Measurements from ENCODE around the gene INF2. TPM values are rescaled to one million over a fixed set of nuclear protein-coding genes. Genes with fewer than 3 reads are reported as not detected.

Gene INF2
- total RNA-seq, 1 donor, result 49.2 TPM

- Histone ChIP-seq H3K27ac (ENCODE audit: low read depth, low read length) (no peak overlapping the region), H3K4me3 (ENCODE audit: insufficient read depth, low read length) (no peak overlapping the region), H3K27me3 (ENCODE audit: insufficient read depth, low read length) (no peaks in the 10 kb centered on the region), H3K4me1 (ENCODE audit: insufficient read depth, low read length) (peaks cover 10% of the 10 kb centered on the region), H2AFZ (ENCODE audit: low read length) (no peak overlapping the region), H3K36me3 (ENCODE audit: insufficient read depth, low read length) (no peaks in the 10 kb centered on the region), H3K4me2 (ENCODE audit: insufficient read depth, low read length) (no peak overlapping the region), H4K20me1 (ENCODE audit: insufficient read depth, low read length) (no peaks in the 10 kb centered on the region), H3K79me2 (ENCODE audit: insufficient read depth, low read length) (no peaks in the 10 kb centered on the region), H3K9me3 (ENCODE audit: low read depth, low read length) (no peaks in the 10 kb centered on the region)
- TF ChIP-seq, protein P1, sequence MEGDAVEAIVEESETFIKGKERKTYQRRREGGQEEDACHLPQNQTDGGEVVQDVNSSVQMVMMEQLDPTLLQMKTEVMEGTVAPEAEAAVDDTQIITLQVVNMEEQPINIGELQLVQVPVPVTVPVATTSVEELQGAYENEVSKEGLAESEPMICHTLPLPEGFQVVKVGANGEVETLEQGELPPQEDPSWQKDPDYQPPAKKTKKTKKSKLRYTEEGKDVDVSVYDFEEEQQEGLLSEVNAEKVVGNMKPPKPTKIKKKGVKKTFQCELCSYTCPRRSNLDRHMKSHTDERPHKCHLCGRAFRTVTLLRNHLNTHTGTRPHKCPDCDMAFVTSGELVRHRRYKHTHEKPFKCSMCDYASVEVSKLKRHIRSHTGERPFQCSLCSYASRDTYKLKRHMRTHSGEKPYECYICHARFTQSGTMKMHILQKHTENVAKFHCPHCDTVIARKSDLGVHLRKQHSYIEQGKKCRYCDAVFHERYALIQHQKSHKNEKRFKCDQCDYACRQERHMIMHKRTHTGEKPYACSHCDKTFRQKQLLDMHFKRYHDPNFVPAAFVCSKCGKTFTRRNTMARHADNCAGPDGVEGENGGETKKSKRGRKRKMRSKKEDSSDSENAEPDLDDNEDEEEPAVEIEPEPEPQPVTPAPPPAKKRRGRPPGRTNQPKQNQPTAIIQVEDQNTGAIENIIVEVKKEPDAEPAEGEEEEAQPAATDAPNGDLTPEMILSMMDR (IDR thresholded peaks at IDR 0.05; ENCODE audit: extremely low read depth, low read depth, low read length), result no peak
- peak; percentile 88 for DNase-seq (ENCODE audit: insufficient read length, low spot score, missing footprints)
These were observed 43.7 kb downstream of the INF2 start for GRCh38 chr14:104732931-104733681.

DNA sequence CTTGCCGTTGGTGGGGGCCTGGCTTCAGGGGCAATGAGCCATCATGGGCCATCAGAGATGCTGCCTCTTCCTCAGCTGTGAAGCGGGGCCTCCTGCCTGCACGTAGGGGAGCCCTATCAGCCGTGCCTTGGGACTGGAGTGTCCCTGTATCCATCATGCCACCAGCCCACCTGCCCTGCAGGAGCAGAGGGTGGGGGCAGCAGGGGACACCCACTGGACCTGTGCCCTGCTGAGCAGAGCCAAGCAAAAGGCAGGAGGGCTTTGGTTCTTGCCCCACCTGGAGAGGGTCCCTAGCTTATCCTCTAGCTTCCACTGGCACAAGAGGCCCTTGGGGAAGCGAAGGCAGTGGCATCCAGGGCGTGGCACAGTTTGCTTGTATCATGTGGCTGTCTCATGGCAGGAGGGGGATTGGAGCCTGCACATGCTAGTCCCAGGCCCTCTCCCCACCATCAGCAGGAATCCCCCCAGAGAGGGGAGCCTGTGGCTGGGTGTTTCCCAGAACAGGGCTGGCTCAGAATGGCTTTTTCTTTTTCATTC, 44.7 kb downstream of the INF2 start:
- no peak overlapping the region for H2AFZ ChIP-seq (ENCODE audit: low read length)
- peak; percentile 70 for DNase-seq (ENCODE audit: insufficient read length, low spot score, missing footprints)
- H3K4me3 ChIP-seq (ENCODE audit: insufficient read depth, low read length), result no peak overlapping the region
- no peaks in the 10 kb centered on the region for H3K36me3 ChIP-seq (ENCODE audit: insufficient read depth, low read length)
- H3K9me3 ChIP-seq (ENCODE audit: low read depth, low read length), result no peaks in the 10 kb centered on the region
- peaks cover 10% of the 10 kb centered on the region for H3K4me1 ChIP-seq (ENCODE audit: insufficient read depth, low read length)
- H3K27me3 ChIP-seq (ENCODE audit: insufficient read depth, low read length), result no peaks in the 10 kb centered on the region
- TF ChIP-seq, protein P1 (IDR thresholded peaks at IDR 0.05; ENCODE audit: extremely low read depth, low read depth, low read length), result no peak
- no peaks in the 10 kb centered on the region for H3K79me2 ChIP-seq (ENCODE audit: insufficient read depth, low read length)
- H3K4me2 ChIP-seq (ENCODE audit: insufficient read depth, low read length), result no peak overlapping the region
- H3K27ac ChIP-seq (ENCODE audit: low read depth, low read length), result no peak overlapping the region
- no peaks in the 10 kb centered on the region for H4K20me1 ChIP-seq (ENCODE audit: insufficient read depth, low read length)

- Histone ChIP-seq H4K20me1 (ENCODE audit: insufficient read depth, low read length) (no peaks in the 10 kb centered on the region), H2AFZ (ENCODE audit: low read length) (no peak overlapping the region), H3K4me1 (ENCODE audit: insufficient read depth, low read length) (peaks cover 10% of the 10 kb centered on the region), H3K4me2 (ENCODE audit: insufficient read depth, low read length) (no peak overlapping the region), H3K27me3 (ENCODE audit: insufficient read depth, low read length) (no peaks in the 10 kb centered on the region), H3K9me3 (ENCODE audit: low read depth, low read length) (no peaks in the 10 kb centered on the region), H3K36me3 (ENCODE audit: insufficient read depth, low read length) (no peaks in the 10 kb centered on the region), H3K27ac (ENCODE audit: low read depth, low read length) (no peak overlapping the region), H3K4me3 (ENCODE audit: insufficient read depth, low read length) (no peak overlapping the region), H3K79me2 (ENCODE audit: insufficient read depth, low read length) (no peaks in the 10 kb centered on the region)
- TF ChIP-seq, protein P1 (IDR thresholded peaks at IDR 0.05; ENCODE audit: extremely low read depth, low read depth, low read length), result no peak
- DNase-seq (ENCODE audit: insufficient read length, low spot score, missing footprints), result peak; percentile 78
These were observed 45.2 kb downstream of the INF2 start for GRCh38 chr14:104734601-104734990.

GRCh38 chr14:104734991-104735779, 45.8 kb downstream of the INF2 start:
- H2AFZ ChIP-seq (ENCODE audit: low read length), result no peak overlapping the region
- no peaks in the 10 kb centered on the region for H3K9me3 ChIP-seq (ENCODE audit: low read depth, low read length)
- H3K36me3 ChIP-seq (ENCODE audit: insufficient read depth, low read length), result no peaks in the 10 kb centered on the region
- H3K27me3 ChIP-seq (ENCODE audit: insufficient read depth, low read length), result no peaks in the 10 kb centered on the region
- H3K79me2 ChIP-seq (ENCODE audit: insufficient read depth, low read length), result no peaks in the 10 kb centered on the region
- H4K20me1 ChIP-seq (ENCODE audit: insufficient read depth, low read length), result no peaks in the 10 kb centered on the region
- no peak overlapping the region for H3K27ac ChIP-seq (ENCODE audit: low read depth, low read length)
- no peak overlapping the region for H3K4me3 ChIP-seq (ENCODE audit: insufficient read depth, low read length)
- H3K4me2 ChIP-seq (ENCODE audit: insufficient read depth, low read length), result no peak overlapping the region
- peak; percentile 82 for DNase-seq (ENCODE audit: insufficient read length, low spot score, missing footprints)
- TF ChIP-seq, protein P1 (IDR thresholded peaks at IDR 0.05; ENCODE audit: extremely low read depth, low read depth, low read length), result no peak
- H3K4me1 ChIP-seq (ENCODE audit: insufficient read depth, low read length), result peaks cover 10% of the 10 kb centered on the region

Measured in osteoblast (primary cell).